Inferior parietal cortex (tissue), 1 donor: Measurements from ENCODE around the gene SATB2.
A peak's percentile ranks its signal among the peaks of the same experiment; 100 is the strongest.

Source experiments
- DNase-seq: peaks from one replicate; pipeline ENCODE4 v3.0.0-alpha.2; 2016; ENCODE audit errors: extremely low spot score

SATB2 gene

DNA sequence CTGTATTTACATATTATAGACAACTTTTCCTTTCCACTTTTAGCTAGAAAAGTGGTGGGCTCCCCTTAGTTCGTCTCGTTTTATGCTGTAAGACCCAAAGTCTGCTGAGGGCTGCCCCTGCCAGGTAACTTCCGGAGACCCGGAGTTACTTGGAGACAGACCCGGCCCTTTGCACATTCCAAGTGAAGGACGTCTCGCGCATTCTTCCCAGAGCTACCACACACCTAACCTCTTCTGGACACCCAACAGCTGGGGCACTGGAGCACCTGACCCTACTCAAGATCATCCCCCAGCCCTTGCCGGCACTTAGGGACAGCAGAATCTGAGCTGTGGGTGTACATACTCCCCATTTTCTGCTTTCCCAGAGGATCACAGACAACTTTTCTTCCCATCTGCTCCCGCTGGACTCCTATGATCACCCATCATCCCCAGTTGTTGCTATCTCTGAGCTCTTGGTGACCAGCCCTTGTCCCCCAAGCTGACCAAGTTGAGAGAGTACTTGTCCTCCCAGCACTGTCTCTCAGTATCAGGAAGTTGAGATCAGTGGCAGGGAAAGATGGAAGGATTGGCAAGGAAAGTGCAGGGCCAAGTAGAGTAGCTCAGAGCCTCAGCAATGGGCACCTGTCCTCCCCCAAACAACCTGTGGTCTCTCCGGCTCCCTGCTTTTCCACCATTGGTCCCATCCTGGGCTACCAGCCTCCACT, 8.4 kb upstream of the SATB2 start:
- no peak for DNase-seq

DNA sequence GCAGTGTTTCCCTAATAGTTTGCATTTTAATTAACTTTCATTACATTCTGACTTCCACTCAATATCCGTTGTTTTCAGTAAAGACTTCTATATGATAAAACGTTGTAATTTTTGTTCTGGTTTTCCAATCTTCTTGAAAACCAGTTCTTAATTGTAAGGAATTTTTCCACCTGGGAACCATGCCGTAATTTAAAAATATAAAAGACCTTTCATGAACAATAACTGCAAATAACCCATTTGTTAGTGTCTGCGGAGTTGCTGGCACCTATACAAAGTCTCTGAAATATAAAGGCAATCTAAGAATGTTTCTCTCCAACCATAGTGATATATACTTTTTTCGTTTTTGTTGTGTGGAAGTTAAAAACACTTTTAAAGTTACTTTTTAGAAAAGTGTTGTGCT, 7.7 kb upstream of the SATB2 start:
- no peak for DNase-seq

- no peak for DNase-seq
Observed at GRCh38 chr2:199464606-199465352, 7.0 kb upstream of the SATB2 start.

GRCh38 chr2:199463708-199464605, 6.2 kb upstream of the SATB2 start:
- DNase-seq = no peak

DNA sequence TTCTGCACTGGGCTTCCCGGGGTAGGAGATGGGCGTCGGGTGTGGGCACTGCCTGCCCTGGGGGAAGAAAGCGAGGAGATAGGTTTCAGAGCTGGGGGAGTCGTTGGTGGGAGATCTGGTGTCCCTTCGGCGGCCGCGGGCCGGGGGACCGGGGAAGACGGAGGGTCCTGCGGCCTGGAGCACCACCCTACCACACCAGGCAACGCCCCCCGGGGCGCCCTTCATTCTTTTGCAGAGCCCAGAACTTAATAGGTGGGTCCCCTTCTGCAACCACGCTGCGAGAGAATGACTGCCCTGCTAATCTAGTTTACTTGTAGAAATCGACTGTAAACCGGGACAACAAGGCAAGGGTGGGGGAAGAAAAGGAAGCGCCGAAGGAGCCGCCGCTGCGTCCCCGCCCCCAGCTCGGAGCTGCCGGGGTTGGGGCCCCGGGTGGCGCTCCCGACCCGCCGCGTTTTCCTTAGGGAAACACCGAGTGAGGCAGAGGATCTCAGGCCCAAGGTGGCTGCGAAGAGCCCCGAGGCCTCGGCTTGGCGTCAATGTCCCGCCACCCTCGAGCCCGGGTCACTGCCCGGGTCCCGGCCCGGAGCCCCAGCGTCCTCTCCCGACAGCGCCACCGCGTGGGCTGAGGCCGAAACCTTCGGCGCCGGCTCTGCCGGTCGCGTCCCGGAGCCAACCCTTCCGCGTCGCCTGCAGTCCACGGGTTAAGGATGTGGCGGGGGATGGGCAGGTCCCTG, 5.4 kb upstream of the SATB2 start:
- peak; percentile 62 for DNase-seq

DNA sequence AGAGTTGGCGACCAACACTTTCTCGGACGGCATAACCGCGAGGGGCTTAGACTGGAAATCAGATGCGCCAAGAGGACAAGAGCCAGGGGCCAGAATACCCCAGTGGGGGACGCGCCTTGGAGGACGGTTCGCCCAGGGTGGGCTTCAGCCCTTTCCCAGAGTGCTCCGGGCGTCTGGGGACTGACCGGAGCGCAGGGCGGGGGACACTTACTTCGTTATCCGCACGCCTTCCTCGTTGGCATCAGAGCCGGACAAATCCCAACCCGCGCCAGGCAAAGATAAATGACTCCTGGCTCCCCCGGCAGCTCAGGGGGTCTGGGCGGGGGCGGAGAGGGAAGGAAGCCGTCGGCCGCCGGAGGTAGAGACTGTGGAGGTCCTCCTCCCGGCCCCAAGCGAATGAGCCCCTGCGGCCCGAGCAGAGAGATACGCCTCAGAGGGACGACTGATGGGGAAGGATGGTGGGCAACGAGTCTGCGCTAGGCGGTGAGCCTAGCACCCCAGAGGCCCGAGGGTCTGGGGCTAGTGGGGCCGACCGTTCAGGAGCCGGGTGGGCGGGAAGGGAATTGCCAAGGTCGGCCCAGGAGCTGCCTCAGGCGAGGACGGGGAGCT, 4.7 kb upstream of the SATB2 start:
- no peak for DNase-seq

GRCh38 chr2:199461711-199462346, 4.1 kb upstream of the SATB2 start:
- no peak for DNase-seq

DNA sequence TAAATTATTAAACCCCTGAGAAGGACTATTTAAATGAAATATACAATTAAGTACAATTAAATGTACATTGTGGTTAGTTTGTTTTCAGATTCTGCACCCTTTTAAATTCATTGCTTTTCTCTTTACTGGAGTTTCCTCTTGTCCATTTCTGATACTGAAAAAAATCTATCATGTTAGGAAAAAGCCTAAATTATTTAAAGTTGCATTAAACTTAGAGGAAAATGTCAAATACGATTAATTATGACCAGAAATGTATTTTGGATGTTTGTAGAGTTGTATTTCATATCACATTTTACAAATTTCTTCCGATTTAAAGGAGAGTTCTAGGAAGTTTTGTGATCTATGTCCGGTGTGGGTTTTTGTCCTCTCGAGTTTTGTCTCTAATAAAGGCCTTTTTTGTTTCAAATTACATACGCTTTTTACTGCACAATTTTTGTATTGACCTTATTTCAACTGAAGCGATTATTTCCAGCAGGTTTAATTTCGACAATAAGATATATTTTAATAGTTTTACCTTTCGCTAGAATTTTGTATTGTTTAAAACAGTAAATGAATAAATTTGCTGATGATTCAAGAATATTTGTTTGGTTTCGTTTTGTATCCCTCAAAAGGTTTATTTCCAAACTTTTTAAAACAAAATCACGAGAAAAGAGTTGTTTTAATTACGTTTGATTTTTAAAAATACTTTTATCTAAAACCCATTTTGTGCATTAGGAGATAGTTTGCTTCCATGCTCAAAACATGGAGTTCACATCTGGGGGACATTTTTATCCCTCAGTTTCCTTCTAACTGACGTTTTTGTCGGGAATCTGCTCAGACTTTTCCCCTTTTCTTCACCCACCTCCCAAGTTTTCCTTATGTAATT, 3.3 kb upstream of the SATB2 start:
- no peak for DNase-seq

DNA sequence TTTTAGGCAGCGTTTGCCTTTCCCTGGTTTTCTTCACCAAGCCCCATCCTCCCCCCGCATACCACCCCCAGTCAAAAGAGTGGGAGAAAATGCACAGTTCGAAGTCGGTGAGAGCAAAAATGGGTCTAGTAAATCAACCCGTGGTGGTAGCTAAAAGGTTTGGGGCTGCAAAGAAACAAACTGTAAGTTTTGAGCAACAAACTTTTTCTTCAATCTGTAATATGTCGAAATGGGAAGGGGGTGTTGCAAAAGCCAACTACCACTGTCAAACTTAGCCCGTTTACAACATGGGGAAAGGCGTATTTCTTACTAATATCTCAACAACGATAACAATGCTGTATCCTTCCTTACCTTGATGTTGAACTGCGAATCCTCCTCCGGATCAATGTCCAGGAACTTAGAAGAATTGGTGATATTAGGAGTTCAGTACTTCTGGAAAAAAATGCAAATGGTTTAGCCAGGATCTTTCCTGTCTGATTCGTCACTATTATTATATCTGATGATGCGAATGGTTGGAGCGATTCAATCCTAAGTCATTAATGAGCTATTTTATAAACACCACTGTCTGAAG, 2.4 kb upstream of the SATB2 start:
- DNase-seq = no peak

- DNase-seq = peak; percentile 97
Observed at GRCh38 chr2:199459286-199460100, 1.8 kb upstream of the SATB2 start.

- DNase-seq = no peak
Observed at GRCh38 chr2:199458806-199459285, 1.1 kb upstream of the SATB2 start.

DNA sequence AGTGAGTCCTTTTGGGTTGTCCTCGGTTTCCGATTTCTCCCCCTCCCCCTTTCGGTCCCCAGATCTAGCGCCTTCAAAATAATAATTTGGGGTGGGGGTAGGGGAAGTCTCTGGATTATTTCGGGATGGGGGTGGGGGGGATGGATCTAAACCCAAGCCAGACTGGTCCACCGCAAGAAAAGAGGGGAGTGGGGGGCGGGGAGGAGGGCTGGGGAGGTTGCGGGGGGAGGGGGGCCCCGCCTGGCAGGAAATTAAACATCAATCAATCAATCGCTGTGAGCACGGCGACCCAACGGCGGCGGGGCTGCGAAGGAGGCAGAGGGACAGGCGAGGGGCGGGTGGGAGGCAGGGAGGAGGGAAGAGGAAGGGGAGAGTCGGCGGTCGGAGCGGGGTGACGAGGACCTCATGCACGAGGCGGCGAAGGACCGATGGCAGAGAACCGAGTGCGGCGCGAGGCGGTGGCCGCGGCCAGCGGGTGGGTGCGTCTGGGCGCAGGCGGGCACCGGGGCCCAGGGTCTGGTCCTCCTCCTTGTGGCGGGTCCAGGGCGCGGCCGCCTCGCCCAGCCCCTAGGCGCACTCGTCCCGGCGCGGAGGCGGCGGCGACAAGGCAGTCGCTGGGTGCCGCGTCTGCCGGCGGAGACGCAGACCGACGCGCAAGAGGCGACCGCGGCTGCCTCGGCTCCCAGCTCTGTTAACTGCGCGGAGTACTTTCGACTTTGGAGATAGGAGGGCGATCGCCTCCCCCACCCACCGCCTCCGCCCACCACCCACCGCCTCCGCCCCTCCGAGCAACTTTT, 468 bp upstream of the SATB2 start:
- DNase-seq = no peak

DNA sequence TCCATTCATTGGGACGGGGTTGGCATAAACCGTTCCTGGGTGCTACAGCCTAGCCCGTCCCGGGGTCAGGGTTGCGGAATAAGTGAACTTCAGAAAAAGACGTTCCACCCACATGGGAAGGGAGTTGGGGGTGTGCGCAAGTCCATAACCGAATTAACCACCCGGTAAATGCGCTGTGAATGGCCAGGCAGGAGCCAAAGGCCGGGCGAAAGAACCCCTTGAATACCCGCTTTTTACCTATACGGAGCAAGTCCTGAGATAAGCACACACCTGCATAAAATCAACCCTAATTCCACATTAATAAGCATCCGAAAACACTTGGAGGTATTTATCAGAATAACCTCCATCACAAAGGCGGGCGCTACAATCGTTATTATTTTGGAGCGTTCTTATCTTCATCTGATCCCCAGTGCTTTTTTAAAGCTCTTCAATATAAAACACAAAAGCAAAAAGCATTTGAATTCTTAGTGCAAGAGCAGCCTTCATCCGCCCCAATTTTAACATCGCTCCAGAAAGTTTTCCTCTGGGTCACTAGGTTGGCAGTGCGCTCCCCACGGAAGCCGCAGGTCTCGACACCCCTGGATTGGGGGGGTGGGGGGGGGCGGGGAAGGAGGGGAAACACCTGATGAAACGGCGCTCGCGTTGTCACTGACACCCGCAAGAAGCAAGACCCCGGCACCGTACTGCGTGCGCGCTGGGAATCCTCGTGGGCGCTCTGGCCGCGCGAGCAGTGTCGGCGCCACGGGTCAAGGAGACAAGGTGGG, 1.2 kb downstream of the SATB2 start:
- no peak for DNase-seq

DNA sequence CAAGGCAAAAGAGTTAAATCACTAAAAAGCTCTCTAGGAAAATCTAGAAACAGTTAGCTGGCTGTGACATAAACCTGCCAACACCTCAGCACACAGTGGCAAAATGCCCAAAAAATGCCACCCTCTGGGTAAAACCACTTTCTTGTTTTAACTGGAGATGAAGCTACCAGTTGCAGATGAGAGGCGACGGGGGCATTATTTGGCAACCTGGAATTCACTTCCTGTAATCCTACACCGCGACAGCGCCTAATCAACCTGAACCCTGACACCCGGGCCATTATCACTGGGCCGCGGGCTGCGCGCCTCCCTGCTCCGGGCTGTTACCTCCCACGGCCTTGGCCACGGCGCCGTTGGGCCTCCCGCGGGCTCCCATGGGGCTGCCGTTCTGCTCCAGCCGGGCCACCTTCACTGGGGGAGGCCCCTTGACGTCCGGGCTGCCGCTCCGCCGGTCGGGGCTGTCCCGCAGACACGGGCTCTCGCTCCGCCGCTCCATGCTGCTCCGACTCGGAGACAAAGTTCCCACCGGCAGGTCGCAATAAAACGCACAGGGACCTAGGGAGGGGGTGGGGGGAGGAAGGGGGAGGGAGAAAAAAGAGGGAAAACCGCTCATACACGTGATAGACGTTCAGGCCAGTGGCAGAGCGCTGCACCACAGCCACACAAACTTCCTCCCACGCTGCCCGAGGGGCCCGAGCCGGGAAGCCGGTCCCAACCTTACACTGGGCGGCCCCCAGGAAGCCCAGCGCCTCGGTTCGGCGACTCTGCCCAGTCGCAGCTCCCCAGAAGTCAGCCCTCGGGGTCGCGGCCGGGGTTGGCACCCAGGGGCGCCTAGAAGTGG, 2.0 kb downstream of the SATB2 start:
- no peak for DNase-seq

- DNase-seq = no peak
Observed at GRCh38 chr2:199455210-199455544, 2.6 kb downstream of the SATB2 start.

GRCh38 chr2:199452991-199453379, 4.8 kb downstream of the SATB2 start:
- DNase-seq = no peak
